GM12892 (cell line): ENCODE measurements around the gene POGK.

Source experiments
- DNase-seq: peaks from one replicate; pipeline ENCODE4 v3.0.0; 2011; ENCODE audit not compliant: insufficient read length
- FAIRE-seq: peaks from 2 replicates; lab custom pipeline; 2011; peaks lifted over from hg19 to GRCh38; lab: Jason Lieb, UNC
- POLR2A ChIP-seq: IDR thresholded peaks from 2 replicates; pipeline ENCODE4 v1.6.1; 2011; ENCODE audit warnings: low read depth, low read length, control low read depth
- POLR2AphosphoS5 ChIP-seq: IDR thresholded peaks from 2 replicates; pipeline ENCODE4 v1.6.1; 2011; ENCODE audit warnings: low read depth, low read length, control low read depth
- TAF1 ChIP-seq: IDR thresholded peaks from 2 replicates; pipeline ENCODE4 v1.6.1; 2011; ENCODE audit warnings: low read depth, mild to moderate bottlenecking, control low read depth, low read length, borderline replicate concordance

The POGK gene

GRCh38 chr1:166884040-166884642, 44.9 kb downstream of the POGK start:
- DNase-seq (peak; percentile 41), FAIRE-seq (peak; percentile 63)
- TF ChIP-seq POLR2AphosphoS5: no peak
- TF ChIP-seq TAF1: no peak
- TF ChIP-seq POLR2A: no peak

GRCh38 chr1:166884971-166885370, 45.7 kb downstream of the POGK start:
- DNase-seq (no peak), FAIRE-seq (no peak)
- TF ChIP-seq POLR2AphosphoS5: no peak
- TF ChIP-seq POLR2A: no peak
- TF ChIP-seq TAF1: no peak

GRCh38 chr1:166888373-166889111, 49.3 kb downstream of the POGK start:
- FAIRE-seq (no peak), DNase-seq (no peak)
- no peak for TF ChIP-seq TAF1

GRCh38 chr1:166889776-166890175, 50.5 kb downstream of the POGK start:
- FAIRE-seq (no peak), DNase-seq (no peak)
- TF ChIP-seq POLR2AphosphoS5: no peak
- no peak for TF ChIP-seq POLR2A
- no peak for TF ChIP-seq TAF1

GRCh38 chr1:166895766-166896165, 56.5 kb downstream of the POGK start:
- no peak for DNase-seq
- FAIRE-seq: no peak
- no peak for TF ChIP-seq POLR2A
- TF ChIP-seq POLR2AphosphoS5: no peak
- no peak for TF ChIP-seq TAF1

GRCh38 chr1:166899769-166900168, 60.5 kb downstream of the POGK start:
- FAIRE-seq (no peak), DNase-seq (no peak)
- TF ChIP-seq TAF1 (no peak), POLR2AphosphoS5 (no peak), POLR2A (no peak)

GRCh38 chr1:166900987-166901386, 61.7 kb downstream of the POGK start:
- no peak for FAIRE-seq

GRCh38 chr1:166902279-166902678, 63.0 kb downstream of the POGK start:
- DNase-seq (no peak), FAIRE-seq (no peak)
- no peak for TF ChIP-seq TAF1
- no peak for TF ChIP-seq POLR2A
- no peak for TF ChIP-seq POLR2AphosphoS5

More at GRCh38 chr1:166900987-166901386, 61.7 kb downstream of the POGK start:
- no peak for DNase-seq
- TF ChIP-seq POLR2A (no peak), POLR2AphosphoS5 (no peak), TAF1 (no peak)

- peak; percentile 5 for FAIRE-seq
- TF ChIP-seq POLR2A (no peak), POLR2AphosphoS5 (no peak), TAF1 (no peak)
- DNase-seq: no peak
These were observed 64.0 kb downstream of the POGK start for GRCh38 chr1:166903232-166903631.

GRCh38 chr1:166905136-166905535, 65.9 kb downstream of the POGK start:
- no peak for DNase-seq

GRCh38 chr1:166905900-166906299, 66.6 kb downstream of the POGK start:
- FAIRE-seq (no peak), DNase-seq (no peak)
- no peak for TF ChIP-seq TAF1
- no peak for TF ChIP-seq POLR2AphosphoS5
- TF ChIP-seq POLR2A: no peak

More at GRCh38 chr1:166905136-166905535, 65.9 kb downstream of the POGK start:
- no peak for FAIRE-seq
- TF ChIP-seq POLR2A (no peak), TAF1 (no peak), POLR2AphosphoS5 (no peak)
